ENCODE measurements around the gene AFF3. TPM values are rescaled to one million over a fixed set of nuclear protein-coding genes. Genes with fewer than 3 reads are reported as not detected.

Gene AFF3
- total and polyA plus RNA-seq, 12 donors: 1.1 to 7.5 (median 3.9) TPM

- TF ChIP-seq POLR2A (IDR thresholded peaks at IDR 0.05): no peak
- TF ChIP-seq CTCF (IDR thresholded peaks at IDR 0.05): no peak
- intact Hi-C loops (cut with DNase I): no loop called here
- Histone ChIP-seq H3K9me3 (replicated peaks in 1 of 3) (no peaks in the 10 kb centered on the region), H3K4me3 (no peak overlapping the region), H3K27ac (no peak overlapping the region), H3K27me3 (no peaks in the 10 kb centered on the region), H3K36me3 (replicated peaks in 1 of 2) (no peaks in the 10 kb centered on the region), H3K4me1 (replicated peaks in 1 of 2) (no peaks in the 10 kb centered on the region)
- WGBS, 4 donors: 86 to 94% (median 88%) methylated on average over 6 of the region's 6 CpGs
- no peak for DNase-seq
These were observed 168.1 kb downstream of the AFF3 start for GRCh38 chr2:99974275-99974674.

GRCh38 chr2:99971326-99971900, 171.0 kb downstream of the AFF3 start:
- 55 to 64% (median 58%) methylated on average over 3 of the region's 3 CpGs for WGBS, 4 donors
- no peak for TF ChIP-seq POLR2A (IDR thresholded peaks at IDR 0.05)
- no peak for TF ChIP-seq CTCF (IDR thresholded peaks at IDR 0.05)
- DNase-seq: no peak

GRCh38 chr2:99970292-99970868, 172.0 kb downstream of the AFF3 start:
- no peak for TF ChIP-seq CTCF (IDR thresholded peaks at IDR 0.05)
- TF ChIP-seq POLR2A (IDR thresholded peaks at IDR 0.05): no peak
- 68 to 77% (median 73%) methylated on average over 12 of the region's 12 CpGs for WGBS, 4 donors
- Histone ChIP-seq H3K4me1 (replicated peaks in 1 of 2) (no peaks in the 10 kb centered on the region), H3K27ac (no peak overlapping the region), H3K4me3 (no peak overlapping the region), H3K27me3 (no peaks in the 10 kb centered on the region), H3K9me3 (replicated peaks in 1 of 3) (no peaks in the 10 kb centered on the region), H3K36me3 (replicated peaks in 1 of 2) (no peaks in the 10 kb centered on the region)
- no peak for DNase-seq
- intact Hi-C loops (cut with DNase I): no loop called here

More at GRCh38 chr2:99971326-99971900, 171.0 kb downstream of the AFF3 start:
- no peaks in the 10 kb centered on the region for H3K27me3 ChIP-seq
- intact Hi-C loops (cut with DNase I): no loop called here
- H3K27ac ChIP-seq: no peak overlapping the region
- no peaks in the 10 kb centered on the region for H3K9me3 ChIP-seq (replicated peaks in 1 of 3)
- H3K4me1 ChIP-seq (replicated peaks in 1 of 2): no peaks in the 10 kb centered on the region
- H3K36me3 ChIP-seq (replicated peaks in 1 of 2): no peaks in the 10 kb centered on the region
- H3K4me3 ChIP-seq: no peak overlapping the region

GRCh38 chr2:99961196-99961913, 181.0 kb downstream of the AFF3 start:
- intact Hi-C loops (cut with DNase I): no loop called here
- Histone ChIP-seq H3K9me3 (replicated peaks in 1 of 3) (no peaks in the 10 kb centered on the region), H3K36me3 (replicated peaks in 1 of 2) (no peaks in the 10 kb centered on the region), H3K27ac (peak overlapping the region in 1 of 5 donors; percentile 13), H3K4me1 (replicated peaks in 1 of 2) (peaks cover 0 to 7% of the 10 kb centered on the region in 2 donors), H3K4me3 (no peak overlapping the region), H3K27me3 (no peaks in the 10 kb centered on the region)
- no peak for DNase-seq
- no peak for TF ChIP-seq CTCF (IDR thresholded peaks at IDR 0.05)
- TF ChIP-seq POLR2A (IDR thresholded peaks at IDR 0.05): no peak
- 75 to 81% (median 79%) methylated on average over 9 of the region's 9 CpGs for WGBS, 4 donors
